Left forelimb (tissue), 1 donor: ENCODE results near the gene C5orf22.
"Not testable (repeated sequence)": the region's sequence is repeated elsewhere in the genome, so short reads cannot be mapped to it uniquely, and the experiment has no call there.

ENCODE experiments used
- DNase-seq: peaks from one replicate; pipeline ENCODE4 v3.0.0-alpha.2; 2018; ENCODE audit warnings: low spot score

C5orf22 gene

GRCh38 chr5:31554552-31554951 lies 22.5 kb downstream of the C5orf22 start:
- DNase-seq, result no peak

- DNase-seq, result no peak
Measured at GRCh38 chr5:31556461-31556860, 24.4 kb downstream of the C5orf22 start.

- DNase-seq, result no peak
Measured at GRCh38 chr5:31559942-31560341, 27.8 kb downstream of the C5orf22 start.

- no peak for DNase-seq
Measured at GRCh38 chr5:31561946-31562345, 29.8 kb downstream of the C5orf22 start.

- no peak for DNase-seq
Measured at GRCh38 chr5:31563216-31563615, 31.1 kb downstream of the C5orf22 start.

GRCh38 chr5:31566362-31566761 lies 34.3 kb downstream of the C5orf22 start:
- not testable (repeated sequence) for DNase-seq

- DNase-seq, result no peak
Measured at GRCh38 chr5:31568302-31568835, 36.3 kb downstream of the C5orf22 start.

GRCh38 chr5:31569068-31569467 lies 37.0 kb downstream of the C5orf22 start:
- DNase-seq, result no peak

GRCh38 chr5:31573494-31574142 lies 41.5 kb downstream of the C5orf22 start:
- no peak for DNase-seq

- no peak for DNase-seq
Measured at GRCh38 chr5:31574772-31575171, 42.7 kb downstream of the C5orf22 start.

GRCh38 chr5:31577438-31577837 lies 45.3 kb downstream of the C5orf22 start:
- DNase-seq, result no peak

GRCh38 chr5:31579558-31579957 lies 47.5 kb downstream of the C5orf22 start:
- DNase-seq, result no peak

GRCh38 chr5:31581498-31582099 lies 49.5 kb downstream of the C5orf22 start:
- no peak for DNase-seq

GRCh38 chr5:31583129-31583528 lies 51.0 kb downstream of the C5orf22 start:
- DNase-seq, result no peak

GRCh38 chr5:31585166-31585894 lies 53.2 kb downstream of the C5orf22 start:
- DNase-seq, result no peak

- DNase-seq, result no peak
Measured at GRCh38 chr5:31585895-31586270, 53.8 kb downstream of the C5orf22 start.

- DNase-seq, result no peak
Measured at GRCh38 chr5:31587546-31587945, 55.4 kb downstream of the C5orf22 start.

GRCh38 chr5:31593665-31594064 lies 61.6 kb downstream of the C5orf22 start:
- no peak for DNase-seq

GRCh38 chr5:31596354-31596753 lies 64.3 kb downstream of the C5orf22 start:
- DNase-seq, result no peak

- DNase-seq, result no peak
Measured at GRCh38 chr5:31598640-31599611, 66.8 kb downstream of the C5orf22 start.

- DNase-seq, result not testable (repeated sequence)
Measured at GRCh38 chr5:31602305-31602704, 70.2 kb downstream of the C5orf22 start.

- DNase-seq, result no peak
Measured at GRCh38 chr5:31604240-31604639, 72.1 kb downstream of the C5orf22 start.
